HEK293 (cell line): ENCODE results near the gene FOXN4.

Experiments used
- CTCF ChIA-PET: fragments of 350-600 bp; formaldehyde crosslinking; extraction: SDS; loops from one replicate; lab custom pipeline; 2021; ENCODE audit warnings: antibody characterized with exemption; lab: Yijun Ruan, JAX
- POLR2A ChIA-PET: fragments of 300-600 bp; formaldehyde crosslinking; extraction: SDS; loops from one replicate; lab custom pipeline; 2020; ENCODE audit warnings: antibody characterized with exemption, inconsistent platforms; lab: Yijun Ruan, JAX
- H3K27ac ChIP-seq: fragments of 200-500 bp; sonication (Bioruptor generic); 2 replicates; pipeline ENCODE4 v1.5.1; 2014; ENCODE audit warnings: low read depth, low read length, control low read depth, inconsistent platforms; ENCODE audit errors: extremely low read depth
- H3K36me3 ChIP-seq, 2 experiments: fragments of 200-500 bp in 1 of 2; sonication (Bioruptor generic) in 1 of 2; 1 replicate in 1 of 2; 2 replicates in 1 of 2; pipeline ENCODE4 v1.5.1; 2014 to 2017; ENCODE audit warnings: inconsistent platforms in 2 of 2, low read length in 2 of 2; ENCODE audit not compliant: control insufficient read depth in 2 of 2, insufficient read depth in 1 of 2
- H3K4me1 ChIP-seq: fragments of 200-500 bp; sonication (Bioruptor generic); 2 replicates; pipeline ENCODE4 v1.5.1; 2014; ENCODE audit warnings: mild to moderate bottlenecking, low read length, inconsistent platforms; ENCODE audit not compliant: control insufficient read depth, insufficient read depth
- H3K4me3 ChIP-seq: 2 replicates; pipeline ENCODE4 v1.5.1; 2011; ENCODE audit warnings: low read depth, mild to moderate bottlenecking, control low read depth, low read length, moderate library complexity
- H3K9me3 ChIP-seq: fragments of 200-500 bp; sonication (Bioruptor generic); 2 replicates; pipeline ENCODE4 v1.5.1; 2014; ENCODE audit warnings: low read depth, low read length, inconsistent platforms; ENCODE audit not compliant: control insufficient read depth, insufficient read depth
- GLI4 ChIP-seq: fragments of 450-650 bp; formaldehyde crosslinking; IDR thresholded peaks from 2 replicates; pipeline ENCODE4 v1.5.1; 2016; ENCODE audit warnings: missing biosample characterization, missing genetic modification characterization
- HOXD13 ChIP-seq: sonication (generic); formaldehyde crosslinking; IDR thresholded peaks from 2 replicates; pipeline ENCODE4 v1.8.0; 2022; ENCODE audit warnings: missing genetic modification reagents, borderline replicate concordance
- IKZF3 ChIP-seq: fragments of 450-650 bp; IDR thresholded peaks from 2 replicates; pipeline ENCODE4 v1.5.0; 2018; ENCODE audit warnings: missing biosample characterization, mild to moderate bottlenecking, missing genetic modification characterization, moderate library complexity
- REPIN1 ChIP-seq: fragments of 450-650 bp; formaldehyde crosslinking; IDR thresholded peaks from 2 replicates; pipeline ENCODE4 v1.5.1; 2017; ENCODE audit warnings: missing biosample characterization, missing genetic modification characterization, low read depth
- SP2 ChIP-seq: fragments of 450-650 bp; formaldehyde crosslinking; IDR thresholded peaks from 2 replicates; pipeline ENCODE4 v1.5.1; 2016; ENCODE audit warnings: missing biosample characterization, missing genetic modification characterization
- SP7 ChIP-seq: fragments of 450-650 bp; formaldehyde crosslinking; IDR thresholded peaks from 2 replicates; pipeline ENCODE4 v1.5.1; 2016; ENCODE audit warnings: missing biosample characterization, missing genetic modification characterization
- YY2 ChIP-seq: fragments of 450-650 bp; formaldehyde crosslinking; IDR thresholded peaks from 2 replicates; pipeline ENCODE4 v1.5.1; 2016; ENCODE audit warnings: missing biosample characterization, missing genetic modification characterization
- ZBTB20 ChIP-seq: fragments of 450-650 bp; formaldehyde crosslinking; IDR thresholded peaks from 2 replicates; pipeline ENCODE4 v1.5.1; 2016; ENCODE audit warnings: missing biosample characterization, missing genetic modification characterization
- ZFP69B ChIP-seq: fragments of 450-650 bp; formaldehyde crosslinking; IDR thresholded peaks from 2 replicates; pipeline ENCODE4 v1.5.1; 2016; ENCODE audit warnings: missing biosample characterization, missing genetic modification characterization
- ZNF114 ChIP-seq: fragments of 450-650 bp; formaldehyde crosslinking; IDR thresholded peaks from 2 replicates; pipeline ENCODE4 v1.5.0; 2017; ENCODE audit warnings: missing biosample characterization, missing genetic modification characterization
- ZNF16 ChIP-seq: fragments of 450-650 bp; formaldehyde crosslinking; IDR thresholded peaks from 2 replicates; pipeline ENCODE4 v1.5.1; 2016; ENCODE audit warnings: low read depth, missing biosample characterization, missing genetic modification characterization
- ZNF248 ChIP-seq: fragments of 450-650 bp; formaldehyde crosslinking; IDR thresholded peaks from 2 replicates; pipeline ENCODE4 v1.5.1; 2017; ENCODE audit warnings: missing biosample characterization, missing genetic modification characterization
- ZNF335 ChIP-seq: fragments of 450-650 bp; formaldehyde crosslinking; conservative IDR thresholded peaks from 2 replicates; pipeline ENCODE4 v1.5.1; 2016; ENCODE audit warnings: missing biosample characterization, missing genetic modification characterization
- ZNF341 ChIP-seq: fragments of 450-650 bp; formaldehyde crosslinking; IDR thresholded peaks from 2 replicates; pipeline ENCODE4; 2016; ENCODE audit warnings: low read depth, missing biosample characterization, missing genetic modification characterization
- ZNF585B ChIP-seq: fragments of 450-650 bp; formaldehyde crosslinking; IDR thresholded peaks from 2 replicates; pipeline ENCODE4 v1.5.1; 2016; ENCODE audit warnings: missing biosample characterization, missing genetic modification characterization
- ZNF610 ChIP-seq: fragments of 450-650 bp; formaldehyde crosslinking; IDR thresholded peaks from 2 replicates; pipeline ENCODE4 v1.5.1; 2016; ENCODE audit warnings: missing biosample characterization, missing genetic modification characterization, borderline replicate concordance
- ZNF623 ChIP-seq: fragments of 450-650 bp; formaldehyde crosslinking; IDR thresholded peaks from 2 replicates; pipeline ENCODE4 v1.5.1; 2016; ENCODE audit warnings: missing biosample characterization, missing genetic modification characterization
- ZNF626 ChIP-seq: fragments of 450-650 bp; sonication (Bioruptor Pico); formaldehyde crosslinking; IDR thresholded peaks from 2 replicates; pipeline ENCODE4 v1.5.1; 2018; ENCODE audit warnings: missing biosample characterization, missing genetic modification characterization, inconsistent platforms
- ZNF768 ChIP-seq: fragments of 450-650 bp; formaldehyde crosslinking; IDR thresholded peaks from 2 replicates; pipeline ENCODE4 v1.5.1; 2018; ENCODE audit warnings: missing biosample characterization, mild to moderate bottlenecking, missing genetic modification characterization
- TF ChIP-seq, protein P1 (sequence below): fragments of 450-650 bp; formaldehyde crosslinking; IDR thresholded peaks from 2 replicates; pipeline ENCODE4 v1.5.1; 2016; ENCODE audit warnings: missing biosample characterization, missing genetic modification characterization, borderline replicate concordance
- TF ChIP-seq, protein P2 (sequence below): fragments of 450-650 bp; formaldehyde crosslinking; IDR thresholded peaks from 2 replicates; pipeline ENCODE4 v1.5.1; 2017; ENCODE audit warnings: missing biosample characterization, missing genetic modification characterization
- TF ChIP-seq, protein P3 (sequence below): fragments of 450-650 bp; formaldehyde crosslinking; optimal IDR thresholded peaks from 2 replicates; pipeline ENCODE3; 2016; ENCODE audit warnings: missing biosample characterization, mild to moderate bottlenecking, missing genetic modification characterization
- TF ChIP-seq, protein P4 (sequence below): fragments of 450-650 bp; formaldehyde crosslinking; IDR thresholded peaks from 2 replicates; pipeline ENCODE4 v1.5.1; 2016; ENCODE audit warnings: missing biosample characterization, missing genetic modification characterization
- TF ChIP-seq, protein P5 (sequence below): fragments of 450-650 bp; formaldehyde crosslinking; IDR thresholded peaks from 2 replicates; pipeline ENCODE4 v1.5.1; 2016; ENCODE audit warnings: missing biosample characterization, missing genetic modification characterization
- TF ChIP-seq, protein P6 (sequence below): fragments of 450-650 bp; formaldehyde crosslinking; IDR thresholded peaks from 2 replicates; pipeline ENCODE4 v1.5.1; 2016; ENCODE audit warnings: missing biosample characterization, missing genetic modification characterization
- TF ChIP-seq, protein P7 (sequence below): fragments of 450-650 bp; formaldehyde crosslinking; IDR thresholded peaks from 2 replicates; pipeline ENCODE4 v1.5.1; 2017; ENCODE audit warnings: missing biosample characterization, mild to moderate bottlenecking, missing genetic modification characterization, moderate library complexity

The FOXN4 gene

DNA sequence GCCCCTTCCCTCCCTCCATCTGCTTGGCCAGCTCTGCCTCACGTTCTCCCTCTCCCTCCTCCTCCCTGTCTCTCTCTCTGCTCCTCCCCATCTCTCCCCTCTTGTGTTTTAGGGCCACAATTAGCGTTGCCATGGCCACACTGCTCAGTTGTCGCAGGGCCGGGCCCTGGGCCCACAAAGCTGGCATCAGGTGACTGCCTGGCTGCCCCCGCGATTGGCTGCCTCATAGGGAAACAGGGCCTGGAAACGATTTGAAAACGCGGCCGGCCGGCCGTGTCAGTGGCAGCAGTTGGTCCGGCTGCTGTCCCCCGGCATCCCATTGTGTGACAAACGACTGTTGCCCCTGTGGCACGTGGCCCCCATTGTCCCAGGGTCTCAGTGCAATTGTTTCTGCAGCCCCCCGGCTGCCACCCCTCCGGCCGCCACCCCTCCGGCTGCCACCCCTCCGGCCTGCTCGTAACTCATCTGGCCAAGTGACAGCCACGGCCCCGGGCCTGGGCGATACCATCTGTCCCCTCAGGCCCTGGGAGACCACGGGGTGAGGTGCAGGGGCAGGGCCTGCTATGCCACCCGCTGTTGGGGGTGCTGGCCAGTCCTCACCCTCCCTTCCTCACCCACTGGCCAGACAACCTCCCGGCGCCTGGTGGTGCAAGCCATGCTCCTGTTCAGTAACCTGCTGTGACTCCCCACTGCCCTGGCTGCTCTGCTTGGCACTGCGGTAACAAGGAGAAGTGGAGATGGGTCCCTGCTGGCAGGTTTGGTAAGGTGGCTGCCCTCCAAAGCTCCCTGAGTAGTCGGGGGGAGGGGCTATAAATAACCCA is 17.4 kb downstream of the FOXN4 start:
- POLR2A ChIA-PET: no interaction called here
- Histone ChIP-seq H3K4me3 (no peak overlapping the region), H3K27ac (no peak overlapping the region), H3K4me1 (no peaks in the 10 kb centered on the region), H3K9me3 (no peaks in the 10 kb centered on the region), H3K36me3 (no peaks in the 10 kb centered on the region)
- CTCF ChIA-PET: interaction anchor here (0.9 kb wide), 1 partner anchor 29 kb away, joined by 5 read pairs; no protein-coding TSS in a partner anchor
- TF ChIP-seq ZNF610 (tag by site-specific recombination): no peak
- TF ChIP-seq, protein P1, sequence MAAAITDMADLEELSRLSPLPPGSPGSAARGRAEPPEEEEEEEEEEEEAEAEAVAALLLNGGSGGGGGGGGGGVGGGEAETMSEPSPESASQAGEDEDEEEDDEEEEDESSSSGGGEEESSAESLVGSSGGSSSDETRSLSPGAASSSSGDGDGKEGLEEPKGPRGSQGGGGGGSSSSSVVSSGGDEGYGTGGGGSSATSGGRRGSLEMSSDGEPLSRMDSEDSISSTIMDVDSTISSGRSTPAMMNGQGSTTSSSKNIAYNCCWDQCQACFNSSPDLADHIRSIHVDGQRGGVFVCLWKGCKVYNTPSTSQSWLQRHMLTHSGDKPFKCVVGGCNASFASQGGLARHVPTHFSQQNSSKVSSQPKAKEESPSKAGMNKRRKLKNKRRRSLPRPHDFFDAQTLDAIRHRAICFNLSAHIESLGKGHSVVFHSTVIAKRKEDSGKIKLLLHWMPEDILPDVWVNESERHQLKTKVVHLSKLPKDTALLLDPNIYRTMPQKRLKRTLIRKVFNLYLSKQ (tag by site-specific recombination): no peak
- peak; percentile 100 for TF ChIP-seq ZFP69B (tag by site-specific recombination)
- peak; percentile 65 for TF ChIP-seq SP2
- peak; percentile 80 for TF ChIP-seq SP7
- TF ChIP-seq HOXD13: no peak
- TF ChIP-seq, protein P2, sequence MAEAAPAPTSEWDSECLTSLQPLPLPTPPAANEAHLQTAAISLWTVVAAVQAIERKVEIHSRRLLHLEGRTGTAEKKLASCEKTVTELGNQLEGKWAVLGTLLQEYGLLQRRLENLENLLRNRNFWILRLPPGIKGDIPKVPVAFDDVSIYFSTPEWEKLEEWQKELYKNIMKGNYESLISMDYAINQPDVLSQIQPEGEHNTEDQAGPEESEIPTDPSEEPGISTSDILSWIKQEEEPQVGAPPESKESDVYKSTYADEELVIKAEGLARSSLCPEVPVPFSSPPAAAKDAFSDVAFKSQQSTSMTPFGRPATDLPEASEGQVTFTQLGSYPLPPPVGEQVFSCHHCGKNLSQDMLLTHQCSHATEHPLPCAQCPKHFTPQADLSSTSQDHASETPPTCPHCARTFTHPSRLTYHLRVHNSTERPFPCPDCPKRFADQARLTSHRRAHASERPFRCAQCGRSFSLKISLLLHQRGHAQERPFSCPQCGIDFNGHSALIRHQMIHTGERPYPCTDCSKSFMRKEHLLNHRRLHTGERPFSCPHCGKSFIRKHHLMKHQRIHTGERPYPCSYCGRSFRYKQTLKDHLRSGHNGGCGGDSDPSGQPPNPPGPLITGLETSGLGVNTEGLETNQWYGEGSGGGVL (tag by site-specific recombination): peak; percentile 86
- TF ChIP-seq ZBTB20 (tag by site-specific recombination): peak; percentile 53; the same call in 1 of the 2 replicates
- TF ChIP-seq, protein P3, sequence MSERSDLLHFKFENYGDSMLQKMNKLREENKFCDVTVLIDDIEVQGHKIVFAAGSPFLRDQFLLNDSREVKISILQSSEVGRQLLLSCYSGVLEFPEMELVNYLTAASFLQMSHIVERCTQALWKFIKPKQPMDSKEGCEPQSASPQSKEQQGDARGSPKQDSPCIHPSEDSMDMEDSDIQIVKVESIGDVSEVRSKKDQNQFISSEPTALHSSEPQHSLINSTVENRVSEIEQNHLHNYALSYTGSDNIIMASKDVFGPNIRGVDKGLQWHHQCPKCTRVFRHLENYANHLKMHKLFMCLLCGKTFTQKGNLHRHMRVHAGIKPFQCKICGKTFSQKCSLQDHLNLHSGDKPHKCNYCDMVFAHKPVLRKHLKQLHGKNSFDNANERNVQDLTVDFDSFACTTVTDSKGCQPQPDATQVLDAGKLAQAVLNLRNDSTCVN: peak; percentile 14
- no peak for TF ChIP-seq REPIN1 (tag by site-specific recombination)
- no peak for TF ChIP-seq ZNF768
- no peak for TF ChIP-seq ZNF248 (tag by site-specific recombination)
- peak; percentile 86 for TF ChIP-seq ZNF16 (tag by site-specific recombination)
- TF ChIP-seq ZNF335 (tag by site-specific recombination): peak; percentile 60
- TF ChIP-seq IKZF3: 0 out of 2 replicates have a peak, but pooled peaks have one; percentile 33
- TF ChIP-seq YY2: no peak
- TF ChIP-seq ZNF626 (tag by site-specific recombination): no peak
- TF ChIP-seq GLI4 (tag by site-specific recombination): no peak
- TF ChIP-seq ZNF114 (tag by site-specific recombination): no peak
- TF ChIP-seq, protein P4, sequence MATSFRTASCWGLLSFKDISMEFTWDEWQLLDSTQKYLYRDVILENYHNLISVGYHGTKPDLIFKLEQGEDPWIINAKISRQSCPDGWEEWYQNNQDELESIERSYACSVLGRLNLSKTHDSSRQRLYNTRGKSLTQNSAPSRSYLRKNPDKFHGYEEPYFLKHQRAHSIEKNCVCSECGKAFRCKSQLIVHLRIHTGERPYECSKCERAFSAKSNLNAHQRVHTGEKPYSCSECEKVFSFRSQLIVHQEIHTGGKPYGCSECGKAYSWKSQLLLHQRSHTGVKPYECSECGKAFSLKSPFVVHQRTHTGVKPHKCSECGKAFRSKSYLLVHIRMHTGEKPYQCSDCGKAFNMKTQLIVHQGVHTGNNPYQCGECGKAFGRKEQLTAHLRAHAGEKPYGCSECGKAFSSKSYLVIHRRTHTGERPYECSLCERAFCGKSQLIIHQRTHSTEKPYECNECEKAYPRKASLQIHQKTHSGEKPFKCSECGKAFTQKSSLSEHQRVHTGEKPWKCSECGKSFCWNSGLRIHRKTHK (tag by site-specific recombination): no peak
- TF ChIP-seq ZNF623: no peak
- TF ChIP-seq, protein P5, sequence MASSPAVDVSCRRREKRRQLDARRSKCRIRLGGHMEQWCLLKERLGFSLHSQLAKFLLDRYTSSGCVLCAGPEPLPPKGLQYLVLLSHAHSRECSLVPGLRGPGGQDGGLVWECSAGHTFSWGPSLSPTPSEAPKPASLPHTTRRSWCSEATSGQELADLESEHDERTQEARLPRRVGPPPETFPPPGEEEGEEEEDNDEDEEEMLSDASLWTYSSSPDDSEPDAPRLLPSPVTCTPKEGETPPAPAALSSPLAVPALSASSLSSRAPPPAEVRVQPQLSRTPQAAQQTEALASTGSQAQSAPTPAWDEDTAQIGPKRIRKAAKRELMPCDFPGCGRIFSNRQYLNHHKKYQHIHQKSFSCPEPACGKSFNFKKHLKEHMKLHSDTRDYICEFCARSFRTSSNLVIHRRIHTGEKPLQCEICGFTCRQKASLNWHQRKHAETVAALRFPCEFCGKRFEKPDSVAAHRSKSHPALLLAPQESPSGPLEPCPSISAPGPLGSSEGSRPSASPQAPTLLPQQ (tag by site-specific recombination): peak; percentile 99
- TF ChIP-seq, protein P6, sequence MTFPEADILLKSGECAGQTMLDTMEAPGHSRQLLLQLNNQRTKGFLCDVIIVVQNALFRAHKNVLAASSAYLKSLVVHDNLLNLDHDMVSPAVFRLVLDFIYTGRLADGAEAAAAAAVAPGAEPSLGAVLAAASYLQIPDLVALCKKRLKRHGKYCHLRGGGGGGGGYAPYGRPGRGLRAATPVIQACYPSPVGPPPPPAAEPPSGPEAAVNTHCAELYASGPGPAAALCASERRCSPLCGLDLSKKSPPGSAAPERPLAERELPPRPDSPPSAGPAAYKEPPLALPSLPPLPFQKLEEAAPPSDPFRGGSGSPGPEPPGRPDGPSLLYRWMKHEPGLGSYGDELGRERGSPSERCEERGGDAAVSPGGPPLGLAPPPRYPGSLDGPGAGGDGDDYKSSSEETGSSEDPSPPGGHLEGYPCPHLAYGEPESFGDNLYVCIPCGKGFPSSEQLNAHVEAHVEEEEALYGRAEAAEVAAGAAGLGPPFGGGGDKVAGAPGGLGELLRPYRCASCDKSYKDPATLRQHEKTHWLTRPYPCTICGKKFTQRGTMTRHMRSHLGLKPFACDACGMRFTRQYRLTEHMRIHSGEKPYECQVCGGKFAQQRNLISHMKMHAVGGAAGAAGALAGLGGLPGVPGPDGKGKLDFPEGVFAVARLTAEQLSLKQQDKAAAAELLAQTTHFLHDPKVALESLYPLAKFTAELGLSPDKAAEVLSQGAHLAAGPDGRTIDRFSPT (tag by site-specific recombination): peak; percentile 74; the same call in 1 of the 2 replicates
- no peak for TF ChIP-seq ZNF585B
- TF ChIP-seq, protein P7, sequence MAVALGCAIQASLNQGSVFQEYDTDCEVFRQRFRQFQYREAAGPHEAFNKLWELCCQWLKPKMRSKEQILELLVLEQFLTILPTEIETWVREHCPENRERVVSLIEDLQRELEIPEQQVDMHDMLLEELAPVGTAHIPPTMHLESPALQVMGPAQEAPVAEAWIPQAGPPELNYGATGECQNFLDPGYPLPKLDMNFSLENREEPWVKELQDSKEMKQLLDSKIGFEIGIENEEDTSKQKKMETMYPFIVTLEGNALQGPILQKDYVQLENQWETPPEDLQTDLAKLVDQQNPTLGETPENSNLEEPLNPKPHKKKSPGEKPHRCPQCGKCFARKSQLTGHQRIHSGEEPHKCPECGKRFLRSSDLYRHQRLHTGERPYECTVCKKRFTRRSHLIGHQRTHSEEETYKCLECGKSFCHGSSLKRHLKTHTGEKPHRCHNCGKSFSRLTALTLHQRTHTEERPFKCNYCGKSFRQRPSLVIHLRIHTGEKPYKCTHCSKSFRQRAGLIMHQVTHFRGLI (tag by site-specific recombination): peak; percentile 43; the same call in 1 of the 2 replicates
- TF ChIP-seq ZNF341 (tag by site-specific recombination): peak; percentile 40
